DND-41 (cell line): ENCODE results near the gene HJV.

Source experiments
- ATAC-seq: fragments of 200-7000 bp; cut with Tn5 transposase; 3 replicates; pipeline ENCODE4 v1.9.1; 2021; ENCODE audit warnings: low read depth; ENCODE audit not compliant: insufficient read depth
- DNase-seq: peaks from one replicate; pipeline ENCODE4 v3.0.0-alpha.2; 2020
- H2AFZ ChIP-seq: 2 replicates; pipeline ENCODE4 v1.6.0; 2012; ENCODE audit warnings: low read depth, low read length
- H3K27ac ChIP-seq: 2 replicates; pipeline ENCODE4 v1.5.1; 2012; ENCODE audit warnings: low read length, inconsistent platforms
- H3K27me3 ChIP-seq: fragments of 200-600 bp; sonication (generic); 2 replicates; pipeline ENCODE4 v1.6.0; 2012; ENCODE audit warnings: low read length, mild to moderate bottlenecking, inconsistent platforms; ENCODE audit not compliant: insufficient read depth, poor library complexity
- H3K36me3 ChIP-seq: 2 replicates; pipeline ENCODE4 v1.5.1; 2012; ENCODE audit warnings: low read length, inconsistent platforms; ENCODE audit not compliant: insufficient read depth
- H3K4me1 ChIP-seq: 2 replicates; pipeline ENCODE4 v1.5.1; 2012; ENCODE audit warnings: mild to moderate bottlenecking, low read length; ENCODE audit not compliant: insufficient read depth
- H3K4me2 ChIP-seq: 2 replicates; pipeline ENCODE4 v1.6.0; 2012; ENCODE audit warnings: mild to moderate bottlenecking, moderate library complexity, low read length, inconsistent platforms; ENCODE audit not compliant: insufficient read depth
- H3K4me3 ChIP-seq, 2 experiments: fragments of 200-600 bp in 1 of 2; shearing (Covaris generic) in 1 of 2; 2 replicates each; pipeline ENCODE4 v1.5.1; 2012 to 2016; ENCODE audit warnings: inconsistent platforms in 2 of 2, low read length in 2 of 2, mild to moderate bottlenecking in 2 of 2, low read depth in 1 of 2, moderate library complexity in 1 of 2
- H3K79me2 ChIP-seq: 2 replicates; pipeline ENCODE4 v1.6.0; 2012; ENCODE audit warnings: low read length, inconsistent platforms; ENCODE audit not compliant: insufficient read depth
- H3K9ac ChIP-seq: 2 replicates; pipeline ENCODE4 v1.6.0; 2012; ENCODE audit warnings: low read depth, mild to moderate bottlenecking, inconsistent platforms, low read length, moderate library complexity
- H3K9me3 ChIP-seq: 2 replicates; pipeline ENCODE4 v1.5.1; 2012; ENCODE audit warnings: low read length, moderate library complexity, mild to moderate bottlenecking, inconsistent platforms; ENCODE audit not compliant: insufficient read depth, severe bottlenecking
- H4K20me1 ChIP-seq: 2 replicates; pipeline ENCODE4 v1.6.0; 2012; ENCODE audit warnings: low read length; ENCODE audit not compliant: insufficient read depth
- CTCF ChIP-seq: IDR thresholded peaks from 2 replicates; pipeline ENCODE4 v1.5.1; 2012; ENCODE audit warnings: borderline replicate concordance, low read length, moderate library complexity, mild to moderate bottlenecking; ENCODE audit not compliant: poor library complexity, severe bottlenecking; ENCODE audit errors: extremely low read depth
- EZH2 ChIP-seq: IDR thresholded peaks from 3 replicates; pipeline ENCODE4 v1.6.1; 2012; ENCODE audit warnings: borderline replicate concordance, low read depth, mild to moderate bottlenecking, moderate library complexity, low read length, inconsistent platforms; ENCODE audit not compliant: severe bottlenecking

HJV gene

GRCh38 chr1:145992502-145992936 lies 29.0 kb downstream of the HJV start:
- Histone ChIP-seq H2AFZ (no peak overlapping the region), H3K9me3 (no peaks in the 10 kb centered on the region), H3K4me3 (no peak overlapping the region), H3K36me3 (peaks cover 18% of the 10 kb centered on the region), H4K20me1 (no peaks in the 10 kb centered on the region), H3K4me1 (peaks cover 33% of the 10 kb centered on the region), H3K9ac (no peak overlapping the region), H3K4me2 (no peak overlapping the region), H3K79me2 (peaks cover 18% of the 10 kb centered on the region), H3K27me3 (no peaks in the 10 kb centered on the region), H3K27ac (no peak overlapping the region)
- DNase-seq = no peak
- TF ChIP-seq CTCF (no peak), EZH2 (no peak)
- no peak for ATAC-seq

- Histone ChIP-seq H3K27me3 (no peaks in the 10 kb centered on the region), H3K9ac (no peak overlapping the region), H2AFZ (no peak overlapping the region), H3K9me3 (no peaks in the 10 kb centered on the region), H3K36me3 (peaks cover 18% of the 10 kb centered on the region), H4K20me1 (no peaks in the 10 kb centered on the region), H3K4me1 (peaks cover 26% of the 10 kb centered on the region), H3K79me2 (peaks cover 18% of the 10 kb centered on the region), H3K4me2 (no peak overlapping the region), H3K27ac (no peak overlapping the region), H3K4me3 (no peak overlapping the region)
- no peak for DNase-seq
- TF ChIP-seq CTCF (no peak), EZH2 (no peak)
- ATAC-seq = no peak
Observed at GRCh38 chr1:145991735-145992412, 29.7 kb downstream of the HJV start.

GRCh38 chr1:145990249-145990855 lies 31.2 kb downstream of the HJV start:
- Histone ChIP-seq H3K36me3 (peaks cover 18% of the 10 kb centered on the region), H2AFZ (no peak overlapping the region), H3K9ac (no peak overlapping the region), H3K4me1 (peaks cover 21% of the 10 kb centered on the region), H3K4me2 (no peak overlapping the region), H3K27ac (no peak overlapping the region), H3K9me3 (no peaks in the 10 kb centered on the region), H3K79me2 (peaks cover 4% of the 10 kb centered on the region), H3K27me3 (no peaks in the 10 kb centered on the region), H4K20me1 (no peaks in the 10 kb centered on the region), H3K4me3 (no peak overlapping the region)
- no peak for DNase-seq
- TF ChIP-seq CTCF (no peak), EZH2 (no peak)
- peak; percentile 30; the same call in 1 of the 3 replicates for ATAC-seq
